ENCODE data around the gene CACNG8. TPM values are rescaled to one million over a fixed set of nuclear protein-coding genes. Genes with fewer than 3 reads are reported as not detected.
A peak's percentile ranks its signal among the peaks of the same experiment; 100 is the strongest.

CACNG8 gene
- polyA plus RNA-seq, 1 of the 3 experiments (the other 2 are of a cell fraction), result 1.3 TPM

GRCh38 chr19:53977991-53978731, 15.4 kb downstream of the CACNG8 start (continued):
- no peak for TF ChIP-seq TEAD4 (IDR thresholded peaks at IDR 0.05; ENCODE audit: borderline replicate concordance, insufficient read depth)
- TF ChIP-seq GATA2 (CRISPR knock-in tag; IDR thresholded peaks at IDR 0.05), result no peak
- no peak for TF ChIP-seq TAF1 (IDR thresholded peaks at IDR 0.05; ENCODE audit: borderline replicate concordance, low read depth, low read length)
- TF ChIP-seq YY1 (IDR thresholded peaks at IDR 0.05; ENCODE audit: low read depth), result no peak
- no peak for TF ChIP-seq FOSL2 (IDR thresholded peaks at IDR 0.05; ENCODE audit: borderline replicate concordance, low read depth)
- TF ChIP-seq GABPA (IDR thresholded peaks at IDR 0.05; ENCODE audit: low read depth), result peak; percentile 49; the same call in 1 of the 2 replicates
- TF ChIP-seq POLR2AphosphoS5 (IDR thresholded peaks at IDR 0.05; ENCODE audit: low read depth, low read length), result peak; percentile 52
- TF ChIP-seq ZBTB33 (IDR thresholded peaks at IDR 0.05; ENCODE audit: borderline replicate concordance, low read depth), result peak; percentile 19; the same call in 1 of the 2 replicates
- no peak for TF ChIP-seq SMC3 (IDR thresholded peaks at IDR 0.05; ENCODE audit: low read depth, low read length)
- TF ChIP-seq RXRA (IDR thresholded peaks at IDR 0.05; ENCODE audit: borderline replicate concordance, low read depth), result no peak
- no peak for TF ChIP-seq REST (IDR thresholded peaks at IDR 0.05; ENCODE audit: low read depth, low read length)
- TF ChIP-seq USF1 (IDR thresholded peaks at IDR 0.05; ENCODE audit: borderline replicate concordance, low read depth), result no peak
- no peak for TF ChIP-seq USF2 (IDR thresholded peaks at IDR 0.05; ENCODE audit: borderline replicate concordance, low read depth, low read length)

All from SK-N-SH (cell line).